OCI-LY1 (cell line): ENCODE results near the gene WDR17.

Experiments
- EZH2 ChIP-seq: fragments of 200-600 bp; sonication (generic), shearing (Covaris generic); IDR thresholded peaks from 2 replicates; pipeline ENCODE4 v1.8.0; 2017; ENCODE audit warnings: borderline replicate concordance, mixed run types, mild to moderate bottlenecking, antibody characterized with exemption, low read length, moderate library complexity, mixed read lengths
- TF ChIP-seq, protein P1 (sequence below): fragments of 200-600 bp; sonication (generic), shearing (Covaris generic); IDR thresholded peaks from 2 replicates; pipeline ENCODE4 v1.5.1; 2017; ENCODE audit warnings: mild to moderate bottlenecking, antibody characterized with exemption, low read length, moderate library complexity, mixed read lengths

DNA sequence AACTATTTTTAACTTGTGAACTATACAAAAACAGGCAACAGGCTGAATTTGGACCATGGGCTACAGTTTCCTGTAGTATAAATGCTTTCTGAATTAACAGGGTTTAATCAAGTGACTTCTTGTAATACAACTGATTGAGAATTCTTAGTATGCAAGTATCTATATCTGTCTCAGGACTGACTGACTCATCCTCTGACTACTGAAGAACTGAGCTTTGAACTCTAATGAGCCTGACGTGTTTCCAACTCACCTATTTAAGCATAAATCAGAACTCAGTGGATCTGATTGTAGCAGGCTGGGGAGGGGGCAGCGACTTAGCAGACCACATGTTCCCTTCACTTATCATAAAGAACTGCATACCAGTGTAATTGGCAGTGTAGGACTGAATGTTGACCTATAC lies 122.0 kb downstream of the WDR17 start:
- TF ChIP-seq, protein P1, sequence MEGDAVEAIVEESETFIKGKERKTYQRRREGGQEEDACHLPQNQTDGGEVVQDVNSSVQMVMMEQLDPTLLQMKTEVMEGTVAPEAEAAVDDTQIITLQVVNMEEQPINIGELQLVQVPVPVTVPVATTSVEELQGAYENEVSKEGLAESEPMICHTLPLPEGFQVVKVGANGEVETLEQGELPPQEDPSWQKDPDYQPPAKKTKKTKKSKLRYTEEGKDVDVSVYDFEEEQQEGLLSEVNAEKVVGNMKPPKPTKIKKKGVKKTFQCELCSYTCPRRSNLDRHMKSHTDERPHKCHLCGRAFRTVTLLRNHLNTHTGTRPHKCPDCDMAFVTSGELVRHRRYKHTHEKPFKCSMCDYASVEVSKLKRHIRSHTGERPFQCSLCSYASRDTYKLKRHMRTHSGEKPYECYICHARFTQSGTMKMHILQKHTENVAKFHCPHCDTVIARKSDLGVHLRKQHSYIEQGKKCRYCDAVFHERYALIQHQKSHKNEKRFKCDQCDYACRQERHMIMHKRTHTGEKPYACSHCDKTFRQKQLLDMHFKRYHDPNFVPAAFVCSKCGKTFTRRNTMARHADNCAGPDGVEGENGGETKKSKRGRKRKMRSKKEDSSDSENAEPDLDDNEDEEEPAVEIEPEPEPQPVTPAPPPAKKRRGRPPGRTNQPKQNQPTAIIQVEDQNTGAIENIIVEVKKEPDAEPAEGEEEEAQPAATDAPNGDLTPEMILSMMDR, result no peak
- no peak for TF ChIP-seq EZH2
